Measurements from ENCODE around the gene THRB.

THRB gene

GRCh38 chr3:24142127-24142526 is 352.5 kb downstream of the THRB start:
- H2AFZ ChIP-seq (ENCODE audit: low read length) = no peak overlapping the region
- H3K79me2 ChIP-seq (ENCODE audit: insufficient read depth, low read length) = no peaks in the 10 kb centered on the region
- no peaks in the 10 kb centered on the region for H3K4me1 ChIP-seq (ENCODE audit: insufficient read depth, low read length, poor library complexity, severe bottlenecking)
- no peaks in the 10 kb centered on the region for H3K9me3 ChIP-seq (ENCODE audit: insufficient read depth, low read depth, low read length)
- no peaks in the 10 kb centered on the region for H4K20me1 ChIP-seq (ENCODE audit: insufficient read depth, low read length, poor library complexity, severe bottlenecking)
- no peak overlapping the region for H3K9ac ChIP-seq (ENCODE audit: low read depth, low read length, poor library complexity, severe bottlenecking)
- no peaks in the 10 kb centered on the region for H3F3A ChIP-seq (ENCODE audit: low read depth)
- H3K36me3 ChIP-seq (ENCODE audit: insufficient read depth, low read length) = no peaks in the 10 kb centered on the region
- no peak overlapping the region for H3K4me2 ChIP-seq (ENCODE audit: low read depth, low read length, poor library complexity, severe bottlenecking)
- TF ChIP-seq EZH2phosphoT487 (IDR thresholded peaks at IDR 0.05; ENCODE audit: borderline replicate concordance) = no peak
- TF ChIP-seq CTCF (conservative IDR thresholded peaks at IDR 0.05; ENCODE audit: low read length) = no peak
- H3K4me3 ChIP-seq (ENCODE audit: low read length, poor library complexity, severe bottlenecking) = no peak overlapping the region
- H3K9me2 ChIP-seq (replicated peaks; ENCODE audit: low read depth, low read length) = no peaks in the 10 kb centered on the region
- H3K27me3 ChIP-seq (ENCODE audit: insufficient read depth, low read length, poor library complexity, severe bottlenecking) = no peaks in the 10 kb centered on the region

DNA sequence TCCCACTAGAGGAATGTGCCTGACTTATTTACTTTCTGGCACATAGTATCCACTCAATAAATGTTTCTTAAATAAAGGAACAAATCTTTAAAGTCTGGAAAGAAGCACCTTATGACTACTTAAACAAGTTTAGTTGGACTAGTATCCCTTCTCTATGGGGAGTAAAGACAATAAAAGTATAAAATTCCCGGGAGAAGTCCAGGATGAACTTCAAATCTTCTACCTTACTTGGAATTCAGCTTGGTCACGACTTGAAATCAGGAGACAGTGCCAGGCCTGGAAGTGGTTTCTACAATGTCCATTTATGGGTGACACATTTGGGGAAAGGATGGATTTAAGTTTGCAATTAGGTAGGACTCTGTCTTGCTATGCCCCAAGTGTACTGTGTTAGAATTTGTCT is 353.1 kb downstream of the THRB start:
- no peak for TF ChIP-seq CTCF (conservative IDR thresholded peaks at IDR 0.05; ENCODE audit: low read length)
- TF ChIP-seq EZH2phosphoT487 (IDR thresholded peaks at IDR 0.05; ENCODE audit: borderline replicate concordance) = no peak
- Histone ChIP-seq H3K4me3 (ENCODE audit: low read length, poor library complexity, severe bottlenecking) (no peak overlapping the region), H3K9ac (ENCODE audit: low read depth, low read length, poor library complexity, severe bottlenecking) (no peak overlapping the region), H3K36me3 (ENCODE audit: insufficient read depth, low read length) (no peaks in the 10 kb centered on the region), H3K9me3 (ENCODE audit: insufficient read depth, low read depth, low read length) (no peaks in the 10 kb centered on the region), H3K27me3 (ENCODE audit: insufficient read depth, low read length, poor library complexity, severe bottlenecking) (no peaks in the 10 kb centered on the region), H3F3A (ENCODE audit: low read depth) (no peaks in the 10 kb centered on the region), H3K79me2 (ENCODE audit: insufficient read depth, low read length) (no peaks in the 10 kb centered on the region), H4K20me1 (ENCODE audit: insufficient read depth, low read length, poor library complexity, severe bottlenecking) (no peaks in the 10 kb centered on the region), H3K4me2 (ENCODE audit: low read depth, low read length, poor library complexity, severe bottlenecking) (no peak overlapping the region), H3K4me1 (ENCODE audit: insufficient read depth, low read length, poor library complexity, severe bottlenecking) (no peaks in the 10 kb centered on the region), H3K9me2 (replicated peaks; ENCODE audit: low read depth, low read length) (no peaks in the 10 kb centered on the region), H2AFZ (ENCODE audit: low read length) (no peak overlapping the region)

DNA sequence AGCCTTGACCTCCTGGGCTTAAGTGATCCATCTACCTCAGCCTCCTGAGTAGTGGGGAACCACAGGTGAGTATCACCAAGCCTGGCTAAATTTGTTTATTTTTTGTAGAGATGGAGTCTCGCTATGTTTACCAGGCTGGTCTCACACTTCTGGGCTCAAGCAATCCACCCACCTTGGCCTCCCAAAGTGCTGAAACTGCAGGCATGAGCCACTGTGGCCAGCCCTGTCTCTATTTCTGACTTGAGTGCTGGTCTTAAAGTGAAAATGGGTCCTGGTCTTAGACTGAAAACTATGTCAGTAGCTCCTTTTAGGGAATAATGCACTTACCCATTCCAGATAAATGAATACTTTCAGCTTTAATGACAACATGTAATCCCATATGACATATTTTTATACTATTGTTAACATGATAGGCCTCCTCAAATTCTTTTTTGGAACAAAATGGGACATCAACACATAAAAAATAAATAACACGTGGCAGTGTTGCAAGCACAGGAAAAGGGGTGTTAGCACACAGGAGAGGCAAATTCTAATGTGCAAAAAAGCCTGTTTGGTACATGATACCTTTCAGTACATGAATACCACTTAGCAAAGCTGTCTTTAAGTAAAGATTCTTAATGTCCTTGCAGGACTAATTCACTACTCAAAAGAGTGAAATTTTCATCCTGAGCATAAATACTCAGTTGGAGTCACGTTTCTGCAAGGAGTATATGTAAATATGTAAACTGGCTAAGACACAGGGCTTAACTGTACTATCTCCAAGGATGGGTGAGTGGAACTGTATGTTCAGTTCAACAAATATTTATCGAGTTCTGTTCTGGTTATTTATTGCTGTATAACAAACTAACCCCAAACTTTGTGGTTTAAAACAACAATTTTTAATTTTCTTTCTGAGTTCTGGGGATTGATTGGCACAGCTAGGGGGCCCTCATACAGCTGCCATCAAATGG is 354.9 kb downstream of the THRB start:
- H3K4me3 ChIP-seq (ENCODE audit: low read length, poor library complexity, severe bottlenecking) = no peak overlapping the region
- H3K27me3 ChIP-seq (ENCODE audit: insufficient read depth, low read length, poor library complexity, severe bottlenecking) = no peaks in the 10 kb centered on the region
- no peak for TF ChIP-seq CTCF (conservative IDR thresholded peaks at IDR 0.05; ENCODE audit: low read length)
- TF ChIP-seq EZH2phosphoT487 (IDR thresholded peaks at IDR 0.05; ENCODE audit: borderline replicate concordance) = no peak
- no peak overlapping the region for H3K9ac ChIP-seq (ENCODE audit: low read depth, low read length, poor library complexity, severe bottlenecking)
- no peaks in the 10 kb centered on the region for H3K4me1 ChIP-seq (ENCODE audit: insufficient read depth, low read length, poor library complexity, severe bottlenecking)
- H3K79me2 ChIP-seq (ENCODE audit: insufficient read depth, low read length) = no peaks in the 10 kb centered on the region
- no peaks in the 10 kb centered on the region for H3F3A ChIP-seq (ENCODE audit: low read depth)
- H4K20me1 ChIP-seq (ENCODE audit: insufficient read depth, low read length, poor library complexity, severe bottlenecking) = no peaks in the 10 kb centered on the region
- no peaks in the 10 kb centered on the region for H3K36me3 ChIP-seq (ENCODE audit: insufficient read depth, low read length)
- H3K9me3 ChIP-seq (ENCODE audit: insufficient read depth, low read depth, low read length) = no peaks in the 10 kb centered on the region
- no peak overlapping the region for H3K4me2 ChIP-seq (ENCODE audit: low read depth, low read length, poor library complexity, severe bottlenecking)
- H3K9me2 ChIP-seq (replicated peaks; ENCODE audit: low read depth, low read length) = no peaks in the 10 kb centered on the region
- H2AFZ ChIP-seq (ENCODE audit: low read length) = no peak overlapping the region

Measured in Loucy (cell line).